GM04503 (cell line): ENCODE measurements around the gene DNM1.
A peak's percentile ranks its signal among the peaks of the same experiment; 100 is the strongest.
"Not testable (repeated sequence)": the region's sequence is repeated elsewhere in the genome, so short reads cannot be mapped to it uniquely, and the experiment has no call there.

Experiments
- DNase-seq: peaks from one replicate; pipeline ENCODE4 v3.0.0-alpha.2; 2012; ENCODE audit warnings: low read depth

Gene DNM1

GRCh38 chr9:128225770-128226411, 22.7 kb downstream of the DNM1 start:
- no peak for DNase-seq

GRCh38 chr9:128226412-128226801, 23.2 kb downstream of the DNM1 start:
- DNase-seq: no peak

GRCh38 chr9:128230897-128231296, 27.7 kb downstream of the DNM1 start:
- DNase-seq: not testable (repeated sequence)

- no peak for DNase-seq
Observed at GRCh38 chr9:128231638-128232527, 28.7 kb downstream of the DNM1 start.

- no peak for DNase-seq
Observed at GRCh38 chr9:128232528-128233428, 29.6 kb downstream of the DNM1 start.

- no peak for DNase-seq
Observed at GRCh38 chr9:128233817-128234406, 30.7 kb downstream of the DNM1 start.

GRCh38 chr9:128242124-128242523, 38.9 kb downstream of the DNM1 start:
- DNase-seq: no peak

- no peak for DNase-seq
Observed at GRCh38 chr9:128242828-128243214, 39.6 kb downstream of the DNM1 start.

GRCh38 chr9:128243215-128244018, 40.2 kb downstream of the DNM1 start:
- DNase-seq: no peak

GRCh38 chr9:128244091-128244836, 41.1 kb downstream of the DNM1 start:
- DNase-seq: no peak

GRCh38 chr9:128244837-128245231, 41.7 kb downstream of the DNM1 start:
- peak; percentile 39 for DNase-seq

GRCh38 chr9:128245421-128246151, 42.4 kb downstream of the DNM1 start:
- DNase-seq: no peak

- DNase-seq: no peak
Observed at GRCh38 chr9:128246471-128246870, 43.3 kb downstream of the DNM1 start.

GRCh38 chr9:128247226-128247803, 44.1 kb downstream of the DNM1 start:
- no peak for DNase-seq

GRCh38 chr9:128249558-128249907, 46.4 kb downstream of the DNM1 start:
- no peak for DNase-seq

- DNase-seq: no peak
Observed at GRCh38 chr9:128249908-128250838, 47.0 kb downstream of the DNM1 start.

- no peak for DNase-seq
Observed at GRCh38 chr9:128250839-128251731, 47.9 kb downstream of the DNM1 start.
